ENCODE data around the gene DIRAS1. TPM values are rescaled to one million over a fixed set of nuclear protein-coding genes. Genes with fewer than 3 reads are reported as not detected.

Gene DIRAS1
- total RNA-seq, 1 experiment from 2014 or later, result 18.5 TPM

- in situ Hi-C loops (cut with HindIII; ENCODE audit: low pct_unique_long_range_greater_than_20kb, low sequenced_read_pairs), result no loop called here
- no peak overlapping the region for H3K4me3 ChIP-seq (ENCODE audit: low read depth in 2 of 2, low read length in 2 of 2)
- H3K4me1 ChIP-seq (ENCODE audit: control insufficient read depth, insufficient read depth, low read length), result peaks cover 3% of the 10 kb centered on the region; the same call in 1 of the 2 replicates
- ChIA-PET CTCF (interaction anchor here (0.5 kb wide), 1 partner anchor 268 kb away, joined by 5 read pairs; no protein-coding TSS in a partner anchor), POLR2A (no interaction called here)
- H3K9me3 ChIP-seq (ENCODE audit: control insufficient read depth, insufficient read depth, low read depth, low read length), result no peaks in the 10 kb centered on the region
- TF ChIP-seq, protein P1, sequence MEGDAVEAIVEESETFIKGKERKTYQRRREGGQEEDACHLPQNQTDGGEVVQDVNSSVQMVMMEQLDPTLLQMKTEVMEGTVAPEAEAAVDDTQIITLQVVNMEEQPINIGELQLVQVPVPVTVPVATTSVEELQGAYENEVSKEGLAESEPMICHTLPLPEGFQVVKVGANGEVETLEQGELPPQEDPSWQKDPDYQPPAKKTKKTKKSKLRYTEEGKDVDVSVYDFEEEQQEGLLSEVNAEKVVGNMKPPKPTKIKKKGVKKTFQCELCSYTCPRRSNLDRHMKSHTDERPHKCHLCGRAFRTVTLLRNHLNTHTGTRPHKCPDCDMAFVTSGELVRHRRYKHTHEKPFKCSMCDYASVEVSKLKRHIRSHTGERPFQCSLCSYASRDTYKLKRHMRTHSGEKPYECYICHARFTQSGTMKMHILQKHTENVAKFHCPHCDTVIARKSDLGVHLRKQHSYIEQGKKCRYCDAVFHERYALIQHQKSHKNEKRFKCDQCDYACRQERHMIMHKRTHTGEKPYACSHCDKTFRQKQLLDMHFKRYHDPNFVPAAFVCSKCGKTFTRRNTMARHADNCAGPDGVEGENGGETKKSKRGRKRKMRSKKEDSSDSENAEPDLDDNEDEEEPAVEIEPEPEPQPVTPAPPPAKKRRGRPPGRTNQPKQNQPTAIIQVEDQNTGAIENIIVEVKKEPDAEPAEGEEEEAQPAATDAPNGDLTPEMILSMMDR (IDR thresholded peaks at IDR 0.05), result no peak
- TF ChIP-seq REST (IDR thresholded peaks at IDR 0.05; ENCODE audit: insufficient read depth in 1 of 2, low read depth in 2 of 2, low read length in 1 of 2) (no peak), SIN3A (IDR thresholded peaks at IDR 0.05; ENCODE audit: borderline replicate concordance, insufficient read depth, low read depth, low read length) (no peak), POLR2AphosphoS5 (IDR thresholded peaks at IDR 0.05; ENCODE audit: low read depth, low read length) (no peak), TCF7L2 (IDR thresholded peaks at IDR 0.05; ENCODE audit: low read depth, low read length) (no peak)
- BruUV-seq (replicated peaks), result no TSS peak
- H3K27ac ChIP-seq (ENCODE audit: low read length), result no peak overlapping the region
- no peaks in the 10 kb centered on the region for H3K27me3 ChIP-seq (ENCODE audit: control insufficient read depth, insufficient read depth, low read length)
- H3K36me3 ChIP-seq (ENCODE audit: control insufficient read depth, insufficient read depth, low read length), result no peaks in the 10 kb centered on the region; the same call in 1 of the 2 replicates
- DNase-seq (ENCODE audit: low read depth, low spot score) (no peak), ATAC-seq (no peak)
- intact Hi-C loops (cut with micrococcal nuclease; ENCODE audit: unreplicated experiment), result no loop called here
Measured at GRCh38 chr19:2736550-2737190, 15.5 kb upstream of the DIRAS1 start.

DNA sequence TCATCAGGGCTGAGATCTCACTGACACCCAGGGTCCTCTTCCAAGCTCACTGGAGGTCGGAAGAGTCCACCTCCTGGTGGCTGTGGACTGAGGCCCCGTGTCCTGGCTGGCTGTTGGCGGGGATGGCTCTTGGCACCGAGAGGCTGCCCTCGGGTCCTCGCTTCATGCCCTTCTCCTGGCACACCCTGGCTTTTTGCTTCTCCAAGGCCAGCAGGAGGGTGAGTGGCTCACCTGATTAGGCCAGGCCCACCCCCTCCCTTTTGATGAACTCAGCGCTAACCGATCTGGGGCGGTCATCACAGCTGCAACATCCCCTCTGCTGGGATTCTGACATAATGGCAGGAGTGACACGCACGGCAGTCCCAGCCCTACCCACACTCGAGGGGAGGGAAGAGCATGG lies 14.2 kb upstream of the DIRAS1 start:
- ATAC-seq (no peak), DNase-seq (ENCODE audit: low read depth, low spot score) (no peak)
- ChIA-PET CTCF (no interaction called here), POLR2A (no interaction called here)
- Histone ChIP-seq H3K9me3 (ENCODE audit: control insufficient read depth, insufficient read depth, low read depth, low read length) (no peaks in the 10 kb centered on the region), H3K27me3 (ENCODE audit: control insufficient read depth, insufficient read depth, low read length) (no peaks in the 10 kb centered on the region), H3K36me3 (ENCODE audit: control insufficient read depth, insufficient read depth, low read length) (no peaks in the 10 kb centered on the region; the same call in 1 of the 2 replicates), H3K27ac (ENCODE audit: low read length) (no peak overlapping the region), H3K4me1 (ENCODE audit: control insufficient read depth, insufficient read depth, low read length) (peaks cover 3% of the 10 kb centered on the region; the same call in 1 of the 2 replicates), H3K4me3 (ENCODE audit: low read depth in 2 of 2, low read length in 2 of 2) (no peak overlapping the region)
- TF ChIP-seq TCF7L2 (IDR thresholded peaks at IDR 0.05; ENCODE audit: low read depth, low read length) (no peak), REST (IDR thresholded peaks at IDR 0.05; ENCODE audit: insufficient read depth in 1 of 2, low read depth in 2 of 2, low read length in 1 of 2) (no peak), SIN3A (IDR thresholded peaks at IDR 0.05; ENCODE audit: borderline replicate concordance, insufficient read depth, low read depth, low read length) (no peak), POLR2AphosphoS5 (IDR thresholded peaks at IDR 0.05; ENCODE audit: low read depth, low read length) (no peak)
- TF ChIP-seq, protein P1 (IDR thresholded peaks at IDR 0.05), result no peak
- in situ Hi-C loops (cut with HindIII; ENCODE audit: low pct_unique_long_range_greater_than_20kb, low sequenced_read_pairs), result no loop called here
- BruUV-seq (replicated peaks), result no TSS peak
- intact Hi-C loops (cut with micrococcal nuclease; ENCODE audit: unreplicated experiment), result no loop called here

Data from Panc1 (cell line).